Fibroblast of the aortic adventitia (primary cell): Measurements from ENCODE around the gene NCBP2. TPM values are rescaled to one million over a fixed set of nuclear protein-coding genes. Genes with fewer than 3 reads are reported as not detected.

ENCODE experiments used
- DNase-seq: peaks from one replicate; pipeline ENCODE4 v3.0.0-alpha.2; 2010; ENCODE audit warnings: low read depth
- H3K4me3 ChIP-seq: 2 replicates; pipeline ENCODE4 v1.5.1; 2011; ENCODE audit warnings: low read depth, mild to moderate bottlenecking, control low read depth, low read length, moderate library complexity
- total RNA-seq: library from RNA; depleted of rRNA; stranded (reverse); fragments of >200 nt; gene quantifications from 2 replicates; pipeline ENCODE4 v1.2.3, GENCODE V29; 2012; ENCODE audit warnings: low replicate concordance
- TF ChIP-seq, protein P1 (sequence below): IDR thresholded peaks from 2 replicates; pipeline ENCODE4 v1.5.1; 2011; ENCODE audit warnings: mild to moderate bottlenecking, low read length, control low read depth, inconsistent platforms; ENCODE audit not compliant: insufficient read depth

Gene NCBP2
- total RNA-seq, 1 donor: 49.5 TPM

- no peak overlapping the region for H3K4me3 ChIP-seq
- TF ChIP-seq, protein P1, sequence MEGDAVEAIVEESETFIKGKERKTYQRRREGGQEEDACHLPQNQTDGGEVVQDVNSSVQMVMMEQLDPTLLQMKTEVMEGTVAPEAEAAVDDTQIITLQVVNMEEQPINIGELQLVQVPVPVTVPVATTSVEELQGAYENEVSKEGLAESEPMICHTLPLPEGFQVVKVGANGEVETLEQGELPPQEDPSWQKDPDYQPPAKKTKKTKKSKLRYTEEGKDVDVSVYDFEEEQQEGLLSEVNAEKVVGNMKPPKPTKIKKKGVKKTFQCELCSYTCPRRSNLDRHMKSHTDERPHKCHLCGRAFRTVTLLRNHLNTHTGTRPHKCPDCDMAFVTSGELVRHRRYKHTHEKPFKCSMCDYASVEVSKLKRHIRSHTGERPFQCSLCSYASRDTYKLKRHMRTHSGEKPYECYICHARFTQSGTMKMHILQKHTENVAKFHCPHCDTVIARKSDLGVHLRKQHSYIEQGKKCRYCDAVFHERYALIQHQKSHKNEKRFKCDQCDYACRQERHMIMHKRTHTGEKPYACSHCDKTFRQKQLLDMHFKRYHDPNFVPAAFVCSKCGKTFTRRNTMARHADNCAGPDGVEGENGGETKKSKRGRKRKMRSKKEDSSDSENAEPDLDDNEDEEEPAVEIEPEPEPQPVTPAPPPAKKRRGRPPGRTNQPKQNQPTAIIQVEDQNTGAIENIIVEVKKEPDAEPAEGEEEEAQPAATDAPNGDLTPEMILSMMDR: peak; percentile 33
- no peak for DNase-seq
Measured at GRCh38 chr3:196985954-196986885, 43.9 kb upstream of the NCBP2 start.

- no peak for DNase-seq
- H3K4me3 ChIP-seq: no peak overlapping the region
- TF ChIP-seq, protein P1: no peak
Measured at GRCh38 chr3:196985298-196985697, 43.0 kb upstream of the NCBP2 start.

GRCh38 chr3:196983186-196983585 is 40.9 kb upstream of the NCBP2 start:
- TF ChIP-seq, protein P1: no peak
- DNase-seq: no peak
- H3K4me3 ChIP-seq: no peak overlapping the region

DNA sequence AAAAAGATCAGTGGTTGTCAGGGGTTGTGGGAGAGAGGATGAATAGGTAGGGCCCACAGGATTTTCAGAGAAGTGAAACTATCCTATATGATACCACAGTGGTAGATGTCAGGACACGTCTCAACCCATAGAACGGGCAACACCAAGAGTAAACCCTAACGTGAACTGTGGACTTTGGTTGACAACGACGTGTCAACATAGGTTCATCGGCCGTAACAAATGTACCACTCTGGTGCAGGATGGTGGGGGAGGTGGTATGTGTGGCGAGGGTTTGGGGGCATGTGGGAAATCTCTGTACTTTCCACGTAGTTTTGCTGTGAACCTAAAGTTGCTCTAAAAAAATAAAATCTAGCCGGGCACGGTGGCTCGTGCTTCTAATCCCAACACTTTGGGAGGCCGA is 39.3 kb upstream of the NCBP2 start:
- no peak overlapping the region for H3K4me3 ChIP-seq
- no peak for DNase-seq
- TF ChIP-seq, protein P1: no peak

DNA sequence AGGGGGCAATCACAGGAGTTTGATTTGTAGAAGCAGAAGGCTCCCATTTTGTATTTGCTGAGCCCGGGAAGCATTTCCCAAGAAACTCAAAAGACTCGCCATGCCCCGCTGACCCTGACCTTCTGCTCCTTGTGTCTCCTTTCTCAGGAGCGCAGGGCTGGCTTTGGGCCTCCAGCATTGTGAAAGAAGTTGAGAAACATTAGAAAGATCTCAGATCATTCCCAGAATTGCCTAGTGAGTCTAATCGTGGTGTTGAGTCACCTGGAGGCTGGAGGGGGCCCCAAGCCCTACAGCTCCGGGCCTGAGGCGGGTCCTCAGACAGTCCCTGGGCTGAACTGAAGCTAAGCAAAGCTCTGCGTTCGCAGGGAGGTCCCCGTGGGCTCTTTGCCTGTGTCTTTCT is 37.2 kb upstream of the NCBP2 start:
- DNase-seq: peak; percentile 83
- TF ChIP-seq, protein P1: no peak
- H3K4me3 ChIP-seq: no peak overlapping the region

DNA sequence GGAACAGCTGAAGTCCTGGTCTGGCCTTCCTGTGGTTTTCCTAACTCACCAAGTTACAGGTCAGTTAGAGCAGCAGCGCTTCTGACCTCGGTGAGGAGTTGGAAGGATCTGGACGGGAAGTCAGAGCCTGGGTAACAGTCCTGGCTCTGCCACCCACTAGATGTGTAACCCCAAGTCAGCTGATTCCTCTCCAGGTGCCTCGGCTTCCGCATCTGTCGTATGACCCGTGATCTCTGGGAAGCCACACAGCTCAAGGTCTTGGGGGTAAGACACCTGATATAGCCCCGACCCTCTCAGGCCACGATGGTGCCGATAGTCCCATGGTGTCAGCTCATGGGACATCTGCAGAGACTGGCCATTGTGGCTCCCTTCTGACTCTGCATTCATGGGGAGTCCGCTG is 34.6 kb upstream of the NCBP2 start:
- TF ChIP-seq, protein P1: no peak
- H3K4me3 ChIP-seq: no peak overlapping the region
- no peak for DNase-seq
